ENCODE data around the gene SRPK3.

DNA sequence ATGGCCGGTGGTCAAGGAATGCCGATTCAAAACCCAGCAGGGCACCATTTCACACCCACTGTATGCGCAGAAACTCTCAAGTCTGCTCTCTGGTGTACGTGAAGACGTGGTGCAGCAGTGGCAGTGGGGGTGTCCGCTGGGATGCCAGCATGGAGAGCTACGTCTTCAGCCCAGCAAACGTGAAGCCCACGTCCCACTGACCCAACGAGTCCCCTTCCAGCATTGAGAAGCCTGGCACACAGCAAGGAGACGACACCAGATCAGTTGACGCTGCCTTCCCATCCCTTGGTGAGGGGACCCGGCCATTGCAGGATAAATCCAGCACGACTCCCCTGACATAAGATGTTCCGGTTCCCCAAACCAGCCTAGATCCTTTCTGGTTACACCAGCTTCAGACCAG, 19.0 kb upstream of the SRPK3 start:
- TF ChIP-seq CTCF (IDR thresholded peaks at IDR 0.05; ENCODE audit: low read length): no peak
- TF ChIP-seq EZH2 (IDR thresholded peaks at IDR 0.05; ENCODE audit: borderline replicate concordance, low read length): no peak
